GM20000 (cell line): ENCODE results near the gene GAL3ST2.
"Not testable (repeated sequence)": the region's sequence is repeated elsewhere in the genome, so short reads cannot be mapped to it uniquely, and the experiment has no call there.

Source experiments
- DNase-seq: peaks from one replicate; pipeline ENCODE4 v3.0.0; 2012; ENCODE audit warnings: low spot score
- TF ChIP-seq, protein P1 (sequence below): IDR thresholded peaks from 2 replicates; pipeline ENCODE4 v1.5.1; 2012; ENCODE audit warnings: mild to moderate bottlenecking, control low read depth; ENCODE audit errors: extremely low read depth, missing control alignments

Gene GAL3ST2

DNA sequence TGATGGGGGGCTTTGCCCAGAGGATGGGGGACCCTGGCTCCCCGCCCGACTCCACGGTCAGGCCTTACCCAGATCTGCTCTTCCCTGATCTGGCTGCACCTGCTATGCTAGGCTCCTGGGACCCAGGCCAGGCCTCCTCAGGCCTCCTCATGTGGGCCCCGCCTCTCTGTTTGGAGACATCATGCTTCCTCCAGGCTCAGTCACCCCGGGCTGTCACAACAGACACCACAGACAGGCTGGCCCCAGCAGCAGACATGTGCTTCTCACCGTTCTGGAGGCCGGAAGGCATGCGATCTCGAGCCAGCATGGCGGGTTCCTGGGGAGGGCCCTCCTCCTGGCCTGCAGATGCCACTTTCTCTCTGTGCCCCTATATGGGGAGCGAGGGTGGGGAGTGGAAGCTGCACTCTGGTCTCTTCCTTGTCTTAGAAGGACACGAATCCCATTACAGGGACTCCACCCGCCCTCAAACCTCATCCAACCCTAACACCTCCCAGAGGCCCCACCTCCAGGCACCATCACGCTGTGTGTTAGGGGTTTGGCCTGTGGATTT, 21.5 kb downstream of the GAL3ST2 start:
- peak; percentile 12 for DNase-seq
- TF ChIP-seq, protein P1, sequence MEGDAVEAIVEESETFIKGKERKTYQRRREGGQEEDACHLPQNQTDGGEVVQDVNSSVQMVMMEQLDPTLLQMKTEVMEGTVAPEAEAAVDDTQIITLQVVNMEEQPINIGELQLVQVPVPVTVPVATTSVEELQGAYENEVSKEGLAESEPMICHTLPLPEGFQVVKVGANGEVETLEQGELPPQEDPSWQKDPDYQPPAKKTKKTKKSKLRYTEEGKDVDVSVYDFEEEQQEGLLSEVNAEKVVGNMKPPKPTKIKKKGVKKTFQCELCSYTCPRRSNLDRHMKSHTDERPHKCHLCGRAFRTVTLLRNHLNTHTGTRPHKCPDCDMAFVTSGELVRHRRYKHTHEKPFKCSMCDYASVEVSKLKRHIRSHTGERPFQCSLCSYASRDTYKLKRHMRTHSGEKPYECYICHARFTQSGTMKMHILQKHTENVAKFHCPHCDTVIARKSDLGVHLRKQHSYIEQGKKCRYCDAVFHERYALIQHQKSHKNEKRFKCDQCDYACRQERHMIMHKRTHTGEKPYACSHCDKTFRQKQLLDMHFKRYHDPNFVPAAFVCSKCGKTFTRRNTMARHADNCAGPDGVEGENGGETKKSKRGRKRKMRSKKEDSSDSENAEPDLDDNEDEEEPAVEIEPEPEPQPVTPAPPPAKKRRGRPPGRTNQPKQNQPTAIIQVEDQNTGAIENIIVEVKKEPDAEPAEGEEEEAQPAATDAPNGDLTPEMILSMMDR, result no peak

DNA sequence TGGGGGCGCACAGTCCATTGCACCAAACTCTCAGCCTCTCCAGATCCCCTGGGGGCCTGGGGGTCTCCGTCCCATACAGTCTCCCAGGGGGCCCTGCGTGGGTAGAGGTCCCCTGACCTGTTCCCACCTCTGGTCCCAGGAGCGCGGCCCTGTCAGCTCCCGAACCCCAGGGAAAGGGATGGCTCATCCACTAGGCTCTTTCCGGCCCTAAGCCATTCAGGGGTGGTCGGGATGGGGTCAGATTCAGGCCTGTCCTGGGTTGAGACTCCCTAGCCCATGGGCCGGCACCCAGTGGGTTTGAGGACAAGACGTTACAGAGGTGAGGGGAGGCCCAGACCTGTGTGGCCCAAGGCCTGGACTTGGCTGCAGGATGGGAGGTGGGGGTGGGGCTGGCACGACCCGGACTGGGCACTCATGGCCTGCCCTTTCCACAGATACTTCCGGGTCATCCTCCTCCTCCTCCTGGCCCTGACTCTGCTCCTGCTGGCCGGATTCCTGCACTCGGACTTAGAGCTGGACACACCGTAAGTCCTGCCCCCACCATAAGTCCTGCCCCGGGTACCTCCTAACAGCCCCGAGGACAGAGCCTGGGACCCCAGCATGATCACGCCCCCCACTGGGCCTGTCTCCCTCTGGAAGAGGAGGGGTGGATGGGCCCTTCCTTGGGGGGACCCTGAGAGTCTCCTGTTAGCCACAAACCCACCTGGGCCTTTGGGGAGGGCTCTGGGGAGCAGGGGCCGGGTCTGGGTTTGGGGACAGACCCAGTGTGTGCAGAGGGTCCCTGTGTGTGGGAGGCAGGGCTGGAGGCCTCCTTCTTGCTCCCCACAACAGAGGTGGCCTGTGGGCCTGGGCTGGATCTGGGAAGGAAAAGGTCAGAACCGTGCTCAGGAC, 22.3 kb downstream of the GAL3ST2 start:
- peak; percentile 19 for DNase-seq

GRCh38 chr2:241799522-241800197, 23.0 kb downstream of the GAL3ST2 start:
- peak; percentile 13 for DNase-seq
- TF ChIP-seq, protein P1, result no peak

More for the DNA sequence above, 22.3 kb downstream of the GAL3ST2 start:
- TF ChIP-seq, protein P1, result no peak

DNA sequence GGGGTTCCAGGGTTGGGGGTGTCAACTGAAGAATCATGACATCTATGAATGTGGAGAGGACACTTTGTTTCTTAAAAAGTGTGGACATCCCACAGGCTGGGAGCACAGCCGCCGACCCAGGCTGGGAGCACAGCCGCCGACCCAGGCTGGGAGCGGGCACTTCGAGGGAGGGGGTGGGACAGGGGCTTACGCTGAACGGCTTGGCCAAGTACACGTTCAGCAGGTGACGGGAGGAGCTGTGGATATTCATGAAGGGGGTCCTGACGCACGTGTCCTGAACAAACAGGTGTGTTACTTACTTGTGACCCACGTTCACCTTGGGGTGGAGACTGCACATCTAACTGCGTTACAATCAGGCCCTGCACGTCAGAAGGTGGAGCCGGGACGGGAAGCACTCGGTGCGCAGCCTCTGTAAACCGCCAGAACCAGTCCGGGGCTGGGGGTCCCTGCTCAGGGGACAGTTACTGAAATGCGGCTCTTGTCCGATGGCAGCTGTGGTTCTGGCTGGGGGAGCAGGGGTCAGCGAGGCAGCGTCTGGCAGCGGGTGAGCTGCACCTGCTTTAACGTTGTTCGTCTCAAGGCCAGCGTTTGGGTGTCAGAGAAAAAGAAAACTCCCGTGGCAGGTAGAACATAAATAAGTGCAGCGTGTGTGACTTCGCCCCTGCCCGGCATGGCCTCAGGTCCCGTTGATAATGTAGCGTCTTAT, 23.7 kb downstream of the GAL3ST2 start:
- not testable (repeated sequence) for DNase-seq

DNA sequence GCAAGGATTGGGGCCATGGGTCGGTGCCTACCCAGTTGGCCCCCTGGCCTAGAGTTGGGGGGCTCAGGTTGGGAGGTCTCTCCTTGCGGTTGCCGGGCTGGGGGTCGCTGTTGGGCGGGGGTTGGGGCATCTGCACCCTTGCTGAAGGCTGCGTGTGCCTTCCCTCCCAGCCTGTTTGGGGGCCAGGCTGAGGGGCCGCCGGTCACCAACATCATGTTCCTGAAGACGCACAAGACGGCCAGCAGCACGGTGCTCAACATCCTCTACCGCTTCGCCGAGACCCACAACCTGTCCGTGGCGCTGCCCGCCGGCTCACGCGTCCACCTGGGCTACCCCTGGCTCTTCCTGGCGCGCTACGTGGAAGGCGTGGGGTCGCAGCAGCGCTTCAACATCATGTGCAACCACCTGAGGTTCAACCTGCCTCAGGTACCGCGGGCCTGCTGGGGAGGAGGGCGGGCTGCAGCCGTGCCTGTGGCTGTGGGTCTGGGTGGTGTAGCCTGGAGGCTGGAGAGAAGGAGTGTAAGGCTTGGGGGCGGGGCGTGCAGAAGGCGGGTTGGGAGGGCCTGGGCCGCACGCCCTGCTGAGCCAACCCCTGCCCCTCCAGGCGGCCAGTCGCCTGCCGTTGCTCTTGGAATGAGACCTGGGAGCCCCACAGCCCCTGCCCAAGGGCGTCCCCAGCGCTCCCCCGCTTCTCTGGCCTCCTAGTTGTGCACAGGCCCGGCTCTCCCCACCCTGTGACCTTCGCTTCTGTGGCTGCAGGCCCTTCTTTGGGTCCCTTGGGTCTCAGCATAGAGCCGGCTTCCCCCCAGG, 25.2 kb downstream of the GAL3ST2 start:
- peak; percentile 15 for DNase-seq
- TF ChIP-seq, protein P1, result no peak

DNA sequence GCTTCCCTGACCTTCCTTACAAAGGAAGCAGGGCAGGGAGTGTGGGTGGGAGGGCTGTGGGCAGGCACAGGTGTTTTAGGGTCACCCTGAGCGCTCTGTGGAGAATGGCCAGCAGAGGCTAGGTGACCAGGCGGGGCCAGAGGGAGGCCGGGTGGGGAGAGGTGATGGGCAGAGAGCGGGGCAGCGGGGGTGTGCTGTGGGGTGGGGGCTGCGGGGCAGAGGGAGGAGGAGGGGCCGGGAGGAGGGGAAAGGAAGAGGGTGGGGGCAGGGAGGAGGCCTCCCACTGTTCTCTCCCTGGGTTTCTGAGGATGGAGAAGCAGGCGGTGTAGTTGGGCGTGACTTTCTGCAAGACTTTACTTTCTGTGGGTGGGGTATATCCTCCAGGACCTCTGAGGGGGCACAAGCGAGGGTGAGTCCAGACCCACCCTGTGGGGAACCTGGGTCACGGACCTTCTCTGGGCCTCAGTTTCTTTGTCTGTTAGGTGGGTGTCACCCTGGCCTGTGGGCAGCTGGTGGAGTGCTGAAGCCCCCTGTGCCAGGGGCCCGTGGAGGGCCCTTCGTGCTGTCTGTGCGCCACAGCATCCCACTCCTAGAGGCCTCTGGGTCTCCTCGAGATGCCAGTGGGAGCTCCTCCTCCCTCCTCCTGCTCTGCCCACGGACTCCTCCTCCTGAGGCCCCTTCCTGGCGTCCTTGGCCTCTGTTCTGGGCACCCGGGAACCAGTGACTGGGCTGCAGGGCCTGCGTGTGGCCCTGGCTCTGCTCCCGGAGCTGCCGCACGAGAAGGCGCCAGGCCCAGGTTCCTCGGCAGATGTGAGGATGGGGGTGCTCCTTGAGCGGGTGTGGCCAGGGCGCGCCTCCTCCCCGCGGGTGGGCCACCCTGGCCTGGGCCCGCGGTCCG, 26.0 kb downstream of the GAL3ST2 start:
- peak; percentile 42 for DNase-seq
- TF ChIP-seq, protein P1, result no peak
